Iris pigment epithelial cell (primary cell): Measurements from ENCODE around the gene NUTF2.
A peak's percentile ranks its signal among the peaks of the same experiment; 100 is the strongest.
"Not testable (repeated sequence)": the region's sequence is repeated elsewhere in the genome, so short reads cannot be mapped to it uniquely, and the experiment has no call there.

Source experiments
- DNase-seq: peaks from one replicate; pipeline ENCODE4 v3.0.0-alpha.2; 2011; ENCODE audit warnings: low read depth

The NUTF2 gene

GRCh38 chr16:67885545-67885944, 38.8 kb downstream of the NUTF2 start:
- DNase-seq, result no peak

- DNase-seq, result no peak
Measured at GRCh38 chr16:67885976-67886375, 39.2 kb downstream of the NUTF2 start.

GRCh38 chr16:67886387-67886786, 39.7 kb downstream of the NUTF2 start:
- no peak for DNase-seq

- DNase-seq, result no peak
Measured at GRCh38 chr16:67888331-67888730, 41.6 kb downstream of the NUTF2 start.

GRCh38 chr16:67892375-67892774, 45.6 kb downstream of the NUTF2 start:
- no peak for DNase-seq

GRCh38 chr16:67892899-67893742, 46.4 kb downstream of the NUTF2 start, which contains the start of gene PSKH1:
TSS of gene PSKH1 (plus strand) at chr16:67893254. CDS start at chr16:67908750, 15,496 bp downstream.
- DNase-seq, result peak; percentile 97

- peak; percentile 40 for DNase-seq
Measured at GRCh38 chr16:67893743-67894399, 47.1 kb downstream of the NUTF2 start.

GRCh38 chr16:67897231-67897630, 50.5 kb downstream of the NUTF2 start:
- peak; percentile 71 for DNase-seq

GRCh38 chr16:67901734-67902133, 55.0 kb downstream of the NUTF2 start:
- no peak for DNase-seq

GRCh38 chr16:67902831-67903230, 56.1 kb downstream of the NUTF2 start:
- DNase-seq, result no peak

- no peak for DNase-seq
Measured at GRCh38 chr16:67907397-67908180, 60.9 kb downstream of the NUTF2 start.

- DNase-seq, result no peak
Measured at GRCh38 chr16:67909056-67909742, 62.5 kb downstream of the NUTF2 start.

GRCh38 chr16:67910158-67910557, 63.4 kb downstream of the NUTF2 start:
- DNase-seq, result peak; percentile 58

- DNase-seq, result no peak
Measured at GRCh38 chr16:67914758-67915495, 68.2 kb downstream of the NUTF2 start.

- not testable (repeated sequence) for DNase-seq
Measured at GRCh38 chr16:67915496-67915769, 68.7 kb downstream of the NUTF2 start.

GRCh38 chr16:67915831-67916723, 69.3 kb downstream of the NUTF2 start:
- no peak for DNase-seq

GRCh38 chr16:67917140-67917851, 70.6 kb downstream of the NUTF2 start:
- DNase-seq, result no peak

GRCh38 chr16:67917852-67918236, 71.1 kb downstream of the NUTF2 start:
- DNase-seq, result peak; percentile 87

- no peak for DNase-seq
Measured at GRCh38 chr16:67919622-67920221, 73.0 kb downstream of the NUTF2 start.
